Memory B cell (primary cell): ENCODE measurements around the gene LRRC42.

Experiments used
- ATAC-seq: fragments of 150-1000 bp; cut with Tn5 transposase; 2 replicates; pipeline ENCODE4 v1.10.0; 2021; ENCODE audit warnings: low read depth, mild to moderate bottlenecking, moderate library complexity
- DNase-seq, 2 donors: peaks; one replicate each; pipeline ENCODE4 v3.0.0; 2022; ENCODE audit warnings: low spot score in 2 of 2
- H3K27ac Mint-ChIP-seq: one replicate; pipeline ENCODE4 v1.8.0; 2022; ENCODE audit warnings: mild to moderate bottlenecking, moderate library complexity, mixed read lengths
- H3K27me3 Mint-ChIP-seq: one replicate; pipeline ENCODE4 v1.8.0; 2022; ENCODE audit warnings: mixed read lengths
- H3K36me3 Mint-ChIP-seq: one replicate; pipeline ENCODE4 v1.8.0; 2022; ENCODE audit warnings: mild to moderate bottlenecking, mixed read lengths
- H3K4me1 Mint-ChIP-seq: one replicate; pipeline ENCODE4 v1.8.0; 2022; ENCODE audit warnings: mixed read lengths
- H3K4me3 Mint-ChIP-seq: one replicate; pipeline ENCODE4 v1.8.0; 2022; ENCODE audit warnings: mild to moderate bottlenecking, moderate library complexity, mixed read lengths
- H3K9me3 Mint-ChIP-seq: one replicate; pipeline ENCODE4 v1.8.0; 2022; ENCODE audit warnings: mixed read lengths

Gene LRRC42

GRCh38 chr1:53946252-53947171 is at the start of gene LRRC42:
Gene LRRC42, plus strand, starts transcription at chr1:53946350. Its CDS starts 5,650 bp downstream, at chr1:53952000.
- Mint-ChIP-seq H3K9me3 (no peaks in the 10 kb centered on the region), H3K4me1 (peaks cover 24% of the 10 kb centered on the region)
- DNase-seq, result no peak

GRCh38 chr1:53896635-53897229 is 49.4 kb upstream of the LRRC42 start:
- Mint-ChIP-seq H3K36me3 (peaks cover 4% of the 10 kb centered on the region), H3K9me3 (no peaks in the 10 kb centered on the region), H3K4me3 (no peak overlapping the region), H3K27ac (no peak overlapping the region), H3K4me1 (peaks cover 4% of the 10 kb centered on the region), H3K27me3 (peaks cover 9% of the 10 kb centered on the region)
- ATAC-seq (no peak), DNase-seq (no peak)

More at GRCh38 chr1:53946252-53947171, at the start of gene LRRC42:
- H3K4me3 Mint-ChIP-seq, result peak within 1 kb of the TSS; percentile 97
- peak within 1 kb of the TSS; percentile 94 for H3K27ac Mint-ChIP-seq
- no peaks in the 10 kb centered on the region for H3K36me3 Mint-ChIP-seq
- no peaks in the 10 kb centered on the region for H3K27me3 Mint-ChIP-seq
- ATAC-seq, result peak; percentile 67

GRCh38 chr1:53899206-53899628 is 46.9 kb upstream of the LRRC42 start:
- peaks cover 4% of the 10 kb centered on the region for H3K36me3 Mint-ChIP-seq
- no peak overlapping the region for H3K4me3 Mint-ChIP-seq
- H3K27me3 Mint-ChIP-seq, result peaks cover 9% of the 10 kb centered on the region
- H3K4me1 Mint-ChIP-seq, result no peaks in the 10 kb centered on the region
- no peak overlapping the region for H3K27ac Mint-ChIP-seq
- DNase-seq (no peak), ATAC-seq (no peak)
- H3K9me3 Mint-ChIP-seq, result no peaks in the 10 kb centered on the region

GRCh38 chr1:53899708-53900107 is 46.4 kb upstream of the LRRC42 start:
- no peak for ATAC-seq
- Mint-ChIP-seq H3K4me3 (no peak overlapping the region), H3K27ac (no peak overlapping the region), H3K4me1 (no peaks in the 10 kb centered on the region), H3K27me3 (peaks cover 6% of the 10 kb centered on the region), H3K36me3 (peaks cover 4% of the 10 kb centered on the region), H3K9me3 (no peaks in the 10 kb centered on the region)
- DNase-seq, result no peak

GRCh38 chr1:53902235-53903138 is 43.7 kb upstream of the LRRC42 start:
- Mint-ChIP-seq H3K27ac (no peak overlapping the region), H3K27me3 (no peaks in the 10 kb centered on the region), H3K4me1 (no peaks in the 10 kb centered on the region), H3K9me3 (no peaks in the 10 kb centered on the region), H3K36me3 (no peaks in the 10 kb centered on the region), H3K4me3 (no peak overlapping the region)
- ATAC-seq, result no peak
- DNase-seq, result no peak

- DNase-seq (no peak), ATAC-seq (no peak)
- Mint-ChIP-seq H3K36me3 (peaks cover 2% of the 10 kb centered on the region), H3K9me3 (no peaks in the 10 kb centered on the region), H3K4me1 (no peaks in the 10 kb centered on the region), H3K4me3 (no peak overlapping the region), H3K27me3 (no peaks in the 10 kb centered on the region), H3K27ac (no peak overlapping the region)
Measured at GRCh38 chr1:53905509-53905908, 40.6 kb upstream of the LRRC42 start.

GRCh38 chr1:53906121-53906520 is 40.0 kb upstream of the LRRC42 start:
- no peak overlapping the region for H3K27ac Mint-ChIP-seq
- no peaks in the 10 kb centered on the region for H3K9me3 Mint-ChIP-seq
- DNase-seq (no peak), ATAC-seq (no peak)
- H3K27me3 Mint-ChIP-seq, result no peaks in the 10 kb centered on the region
- H3K4me1 Mint-ChIP-seq, result no peaks in the 10 kb centered on the region
- peaks cover 2% of the 10 kb centered on the region for H3K36me3 Mint-ChIP-seq
- no peak overlapping the region for H3K4me3 Mint-ChIP-seq

- H3K27ac Mint-ChIP-seq, result peak overlapping the region; percentile 26
- no peaks in the 10 kb centered on the region for H3K27me3 Mint-ChIP-seq
- no peak for ATAC-seq
- peaks cover 7% of the 10 kb centered on the region for H3K36me3 Mint-ChIP-seq
- no peak for DNase-seq
- H3K4me3 Mint-ChIP-seq, result no peak overlapping the region
- H3K9me3 Mint-ChIP-seq, result no peaks in the 10 kb centered on the region
- no peaks in the 10 kb centered on the region for H3K4me1 Mint-ChIP-seq
Measured at GRCh38 chr1:53909946-53910345, 36.2 kb upstream of the LRRC42 start.

- no peaks in the 10 kb centered on the region for H3K9me3 Mint-ChIP-seq
- no peak overlapping the region for H3K27ac Mint-ChIP-seq
- no peak for DNase-seq
- no peak for ATAC-seq
- peaks cover 2% of the 10 kb centered on the region for H3K4me1 Mint-ChIP-seq
- H3K36me3 Mint-ChIP-seq, result peaks cover 11% of the 10 kb centered on the region
- H3K4me3 Mint-ChIP-seq, result no peak overlapping the region
- H3K27me3 Mint-ChIP-seq, result no peaks in the 10 kb centered on the region
Measured at GRCh38 chr1:53911442-53911841, 34.7 kb upstream of the LRRC42 start.

GRCh38 chr1:53913352-53914033 is 32.7 kb upstream of the LRRC42 start:
- Mint-ChIP-seq H3K27me3 (no peaks in the 10 kb centered on the region), H3K27ac (no peak overlapping the region), H3K4me3 (no peak overlapping the region), H3K9me3 (no peaks in the 10 kb centered on the region), H3K36me3 (peaks cover 16% of the 10 kb centered on the region), H3K4me1 (peaks cover 2% of the 10 kb centered on the region)
- DNase-seq, result no peak
- no peak for ATAC-seq

GRCh38 chr1:53918343-53918742 is 27.8 kb upstream of the LRRC42 start:
- peaks cover 2% of the 10 kb centered on the region for H3K4me1 Mint-ChIP-seq
- peaks cover 17% of the 10 kb centered on the region for H3K36me3 Mint-ChIP-seq
- ATAC-seq (no peak), DNase-seq (no peak)
- H3K27me3 Mint-ChIP-seq, result no peaks in the 10 kb centered on the region
- no peak overlapping the region for H3K4me3 Mint-ChIP-seq
- no peak overlapping the region for H3K27ac Mint-ChIP-seq
- H3K9me3 Mint-ChIP-seq, result no peaks in the 10 kb centered on the region

- H3K27ac Mint-ChIP-seq, result peak overlapping the region; percentile 38
- H3K4me3 Mint-ChIP-seq, result no peak overlapping the region
- H3K9me3 Mint-ChIP-seq, result no peaks in the 10 kb centered on the region
- H3K4me1 Mint-ChIP-seq, result peaks cover 2% of the 10 kb centered on the region
- peaks cover 17% of the 10 kb centered on the region for H3K36me3 Mint-ChIP-seq
- no peak for ATAC-seq
- no peaks in the 10 kb centered on the region for H3K27me3 Mint-ChIP-seq
- DNase-seq, result no peak
Measured at GRCh38 chr1:53919675-53920066, 26.5 kb upstream of the LRRC42 start.

- ATAC-seq (no peak), DNase-seq (no peak)
- Mint-ChIP-seq H3K4me3 (no peak overlapping the region), H3K36me3 (peaks cover 33% of the 10 kb centered on the region), H3K4me1 (peaks cover 5% of the 10 kb centered on the region), H3K27ac (peak overlapping the region; percentile 53), H3K9me3 (no peaks in the 10 kb centered on the region), H3K27me3 (no peaks in the 10 kb centered on the region)
Measured at GRCh38 chr1:53927376-53927881, 18.7 kb upstream of the LRRC42 start.
